UCSD-AML1 (cell line): Measurements from ENCODE around the gene INSM1.

Source experiments
- DNase-seq: peaks from one replicate; lab custom pipeline; 2025; ENCODE audit not compliant: unreplicated experiment; lab: John Stamatoyannopoulos, UW

The INSM1 gene

GRCh38 chr20:20393207-20394120, 25.6 kb downstream of the INSM1 start:
- DNase-seq = peak; percentile 68

DNA sequence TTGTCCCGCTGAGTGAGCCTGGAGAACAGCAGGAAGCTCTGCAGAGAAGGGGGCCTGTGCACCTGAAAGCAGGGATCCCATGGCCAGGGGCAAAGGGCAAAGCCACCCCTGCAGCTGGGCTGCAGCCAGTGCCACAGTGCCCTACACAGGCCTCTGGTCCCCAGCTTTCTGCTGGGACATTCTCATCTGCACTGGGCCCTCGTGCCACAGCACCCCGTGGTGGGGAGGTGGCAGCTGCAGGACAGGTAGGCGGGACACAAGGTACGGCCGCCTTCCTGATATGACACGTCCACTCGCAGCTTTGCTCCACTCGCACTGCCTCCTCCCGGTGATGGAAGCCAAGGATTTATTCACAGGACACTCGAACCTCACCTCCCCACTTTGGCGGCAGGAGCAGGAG, 27.2 kb downstream of the INSM1 start:
- no peak for DNase-seq

GRCh38 chr20:20395903-20396568, 28.1 kb downstream of the INSM1 start:
- DNase-seq = no peak

GRCh38 chr20:20396794-20397193, 28.9 kb downstream of the INSM1 start:
- no peak for DNase-seq

- no peak for DNase-seq
Measured at GRCh38 chr20:20398123-20398522, 30.2 kb downstream of the INSM1 start.

GRCh38 chr20:20399531-20400500, 31.9 kb downstream of the INSM1 start:
- DNase-seq = no peak

GRCh38 chr20:20401991-20402390, 34.1 kb downstream of the INSM1 start:
- DNase-seq = no peak

DNA sequence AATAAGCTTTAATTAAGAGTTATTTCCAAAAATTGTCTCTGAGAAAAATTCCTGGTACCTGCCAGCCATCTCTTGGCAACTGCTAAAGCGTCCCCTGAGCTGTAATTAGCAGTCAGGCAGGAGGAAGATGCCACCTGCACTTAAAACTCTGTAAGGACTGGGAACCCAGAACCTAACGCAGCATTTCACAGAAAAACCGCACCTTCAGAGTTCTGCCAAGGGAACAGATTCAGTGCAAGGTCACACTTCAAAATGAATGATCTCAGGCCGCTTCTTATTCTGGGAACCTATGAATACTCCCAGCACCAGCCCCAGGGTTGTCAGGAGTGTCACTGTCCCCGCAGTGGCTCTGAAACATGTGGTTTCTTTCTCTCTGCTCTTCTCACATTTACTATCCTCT, 36.7 kb downstream of the INSM1 start:
- DNase-seq = no peak

- DNase-seq = no peak
Measured at GRCh38 chr20:20405623-20406022, 37.7 kb downstream of the INSM1 start.

GRCh38 chr20:20406306-20406705, 38.4 kb downstream of the INSM1 start:
- no peak for DNase-seq

DNA sequence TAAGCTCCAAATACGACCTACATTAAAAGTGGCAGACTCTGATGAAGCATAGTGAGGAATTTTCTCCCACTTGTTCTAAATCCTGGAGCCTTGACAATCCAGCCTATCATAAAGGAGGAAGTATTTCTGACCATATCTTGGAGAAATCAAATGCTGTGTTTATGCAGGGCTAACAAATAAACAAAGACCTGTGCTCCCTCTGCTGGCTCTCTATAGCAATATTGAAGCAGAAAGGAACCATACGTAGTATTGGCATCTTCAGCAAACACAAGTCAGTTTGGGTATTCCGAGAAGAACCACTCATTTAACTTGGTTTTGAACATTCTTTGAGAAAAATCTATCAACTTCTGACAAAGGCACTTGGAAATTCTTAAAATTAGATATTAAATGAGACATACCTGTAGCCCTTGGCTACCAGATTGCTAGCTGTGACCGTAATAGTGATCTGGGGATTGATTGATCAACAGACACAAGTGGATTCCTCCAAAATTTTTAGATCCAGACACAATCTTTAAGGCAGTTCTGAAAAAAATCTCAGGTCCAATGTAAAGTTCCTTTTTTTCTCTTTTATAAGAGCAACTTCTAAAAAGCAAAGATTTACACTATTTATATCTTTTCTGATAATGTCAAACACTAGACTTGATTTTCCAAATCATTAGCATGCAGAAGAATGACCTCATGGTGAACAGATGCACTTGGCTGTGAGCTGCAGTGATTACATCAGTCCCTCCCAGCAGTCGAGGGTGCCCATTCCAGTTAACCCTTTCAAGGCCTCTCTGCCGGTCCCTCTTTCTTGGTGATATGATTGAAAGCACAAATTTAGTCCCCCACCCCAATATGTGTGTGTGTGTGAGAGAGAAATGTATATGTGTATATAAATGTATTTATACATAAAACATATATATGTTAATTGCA, 40.2 kb downstream of the INSM1 start:
- DNase-seq = no peak

- DNase-seq = no peak
Measured at GRCh38 chr20:20409331-20409730, 41.4 kb downstream of the INSM1 start.

DNA sequence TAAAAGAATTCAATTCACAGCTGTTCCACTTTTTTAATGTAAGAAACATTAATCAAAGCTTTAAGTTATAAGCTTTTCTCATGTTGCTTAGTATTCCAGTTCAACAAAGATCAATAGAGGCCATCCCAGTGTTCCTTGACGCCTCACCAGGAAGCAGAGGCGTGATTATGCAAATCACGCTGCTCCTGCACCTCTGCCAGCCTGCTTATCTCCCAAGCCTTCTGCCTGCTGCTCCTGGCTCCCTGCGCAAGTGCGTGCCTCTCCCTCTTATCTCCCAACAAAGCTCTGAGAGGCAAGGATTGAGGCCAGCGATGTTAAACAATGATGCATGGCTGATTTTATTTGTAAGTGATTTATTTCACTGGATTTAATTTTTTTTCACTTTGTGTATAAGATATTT, 42.8 kb downstream of the INSM1 start:
- no peak for DNase-seq

GRCh38 chr20:20411402-20411801, 43.5 kb downstream of the INSM1 start:
- DNase-seq = no peak

DNA sequence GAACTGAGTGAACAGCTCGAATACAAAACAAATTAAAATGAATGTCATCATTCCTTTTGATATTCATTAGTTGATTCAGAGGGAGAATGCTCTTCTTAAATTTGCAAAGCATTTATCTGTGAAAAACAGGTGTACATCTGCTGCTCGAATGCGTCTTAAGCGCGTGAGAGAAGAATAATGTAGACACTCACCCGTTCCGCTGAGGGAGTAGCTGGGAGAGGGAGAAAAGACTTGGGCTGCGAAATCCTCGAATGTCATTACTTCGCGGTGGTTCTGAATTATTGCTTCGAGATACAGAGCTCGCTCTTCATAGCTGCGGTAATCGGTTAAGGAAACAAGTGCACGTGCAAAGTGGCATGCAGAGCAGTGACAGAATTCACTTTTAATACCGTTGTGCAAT, 43.9 kb downstream of the INSM1 start:
- DNase-seq = no peak

- no peak for DNase-seq
Measured at GRCh38 chr20:20412750-20413149, 44.8 kb downstream of the INSM1 start.

GRCh38 chr20:20413810-20414281, 45.9 kb downstream of the INSM1 start:
- DNase-seq = no peak

GRCh38 chr20:20414640-20415220, 46.8 kb downstream of the INSM1 start:
- DNase-seq = no peak

DNA sequence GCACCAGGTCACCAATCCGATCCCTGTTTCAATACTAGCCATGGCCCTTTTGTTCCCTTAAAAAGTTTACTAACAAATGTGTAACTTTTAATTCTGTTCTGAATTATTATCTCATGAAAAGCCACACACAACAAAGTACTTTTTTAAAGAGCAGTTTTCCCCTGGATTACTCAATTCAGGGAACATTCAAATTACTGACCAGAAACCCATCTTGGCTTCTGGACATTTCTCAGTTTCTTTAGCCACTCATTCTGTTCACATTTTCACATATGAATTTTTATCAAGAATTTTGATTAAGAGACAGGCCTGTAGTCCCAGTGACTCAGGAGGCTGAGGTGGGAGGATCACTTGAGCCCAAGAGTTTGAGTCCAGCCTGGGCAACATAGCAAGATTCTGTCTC, 47.4 kb downstream of the INSM1 start:
- no peak for DNase-seq
